ENCODE data around the gene PRRX2.

GRCh38 chr9:129654554-129655040 lies 10.8 kb upstream of the PRRX2 start:
- TF ChIP-seq POLR2A (IDR thresholded peaks at IDR 0.05; ENCODE audit: insufficient read depth in 1 of 2, low read depth in 2 of 2, low read length in 2 of 2) (no peak), PBX2 (CRISPR knock-in tag; IDR thresholded peaks at IDR 0.05) (no peak), ESRRA (CRISPR knock-in tag; IDR thresholded peaks at IDR 0.05; ENCODE audit: low read depth) (no peak), CAMTA2 (CRISPR knock-in tag; IDR thresholded peaks at IDR 0.05; ENCODE audit: borderline replicate concordance) (no peak), TAF1 (CRISPR knock-in tag; IDR thresholded peaks at IDR 0.05) (no peak), AFF4 (CRISPR knock-in tag; IDR thresholded peaks at IDR 0.05) (no peak), RAD21 (CRISPR knock-in tag; IDR thresholded peaks at IDR 0.05) (no peak), PATZ1 (CRISPR knock-in tag; IDR thresholded peaks at IDR 0.05) (no peak)

All from HepG2 (cell line).